Measurements from ENCODE around the gene LIN7A. TPM values are rescaled to one million over a fixed set of nuclear protein-coding genes. Genes with fewer than 3 reads are reported as not detected.

The LIN7A gene
- total RNA-seq, 1 experiment from 2014 or later, result not detected

DNA sequence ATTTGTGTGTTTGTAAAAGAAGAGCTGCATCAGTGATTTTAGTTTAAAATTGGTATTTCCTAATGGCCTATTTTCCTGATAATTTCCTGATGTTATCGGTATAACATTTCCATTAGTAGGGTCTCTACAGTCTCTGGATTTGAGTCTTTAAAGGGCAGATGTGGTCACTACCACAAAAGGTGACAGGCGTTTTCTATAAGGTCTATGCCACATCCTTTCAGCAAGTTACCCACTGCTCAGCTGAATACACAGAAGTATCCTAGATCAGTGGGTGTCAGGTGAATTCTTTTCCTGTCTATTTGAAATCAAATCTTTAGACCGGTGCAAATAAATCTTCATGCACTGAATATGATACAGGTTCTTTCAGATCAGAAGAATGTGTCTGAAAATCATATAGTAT, 90.2 kb downstream of the LIN7A start:
- in situ Hi-C loops (cut with HindIII; ENCODE audit: low pct_unique_long_range_greater_than_20kb, low sequenced_read_pairs), result no loop called here
- CTCF ChIA-PET, result no interaction called here

DNA sequence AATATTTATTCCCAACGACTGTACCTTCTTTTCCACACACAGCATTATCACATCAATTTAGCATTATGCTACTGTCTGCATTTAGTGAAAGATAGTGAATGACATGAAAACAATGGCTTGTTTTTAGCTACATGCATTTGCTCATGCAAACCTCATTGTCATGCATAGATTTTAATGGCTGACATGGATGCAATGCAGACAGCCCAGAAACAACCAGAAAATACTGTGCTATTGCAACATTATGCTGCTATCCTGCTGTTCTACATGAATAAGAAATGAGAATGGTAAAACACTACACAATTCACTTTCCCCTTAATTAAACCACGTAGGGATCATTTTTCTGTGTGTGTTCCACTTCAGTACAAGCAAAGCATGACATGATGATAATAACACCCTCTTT, 90.8 kb downstream of the LIN7A start:
- Histone ChIP-seq H3K4me1 (ENCODE audit: control insufficient read depth, insufficient read depth, low read length) (no peaks in the 10 kb centered on the region), H3K27me3 (ENCODE audit: control insufficient read depth, insufficient read depth, low read length) (no peaks in the 10 kb centered on the region), H3K9me3 (ENCODE audit: control insufficient read depth, insufficient read depth, low read depth, low read length) (no peaks in the 10 kb centered on the region), H3K4me3 (ENCODE audit: low read depth in 2 of 2, low read length in 2 of 2) (no peak overlapping the region), H3K27ac (ENCODE audit: low read length) (no peak overlapping the region), H3K36me3 (ENCODE audit: control insufficient read depth, insufficient read depth, low read length) (no peaks in the 10 kb centered on the region)
- TF ChIP-seq TCF7L2 (IDR thresholded peaks at IDR 0.05; ENCODE audit: low read depth, low read length) (no peak), SIN3A (IDR thresholded peaks at IDR 0.05; ENCODE audit: borderline replicate concordance, insufficient read depth, low read depth, low read length) (no peak), POLR2AphosphoS5 (IDR thresholded peaks at IDR 0.05; ENCODE audit: low read depth, low read length) (no peak)
- TF ChIP-seq, protein P1, sequence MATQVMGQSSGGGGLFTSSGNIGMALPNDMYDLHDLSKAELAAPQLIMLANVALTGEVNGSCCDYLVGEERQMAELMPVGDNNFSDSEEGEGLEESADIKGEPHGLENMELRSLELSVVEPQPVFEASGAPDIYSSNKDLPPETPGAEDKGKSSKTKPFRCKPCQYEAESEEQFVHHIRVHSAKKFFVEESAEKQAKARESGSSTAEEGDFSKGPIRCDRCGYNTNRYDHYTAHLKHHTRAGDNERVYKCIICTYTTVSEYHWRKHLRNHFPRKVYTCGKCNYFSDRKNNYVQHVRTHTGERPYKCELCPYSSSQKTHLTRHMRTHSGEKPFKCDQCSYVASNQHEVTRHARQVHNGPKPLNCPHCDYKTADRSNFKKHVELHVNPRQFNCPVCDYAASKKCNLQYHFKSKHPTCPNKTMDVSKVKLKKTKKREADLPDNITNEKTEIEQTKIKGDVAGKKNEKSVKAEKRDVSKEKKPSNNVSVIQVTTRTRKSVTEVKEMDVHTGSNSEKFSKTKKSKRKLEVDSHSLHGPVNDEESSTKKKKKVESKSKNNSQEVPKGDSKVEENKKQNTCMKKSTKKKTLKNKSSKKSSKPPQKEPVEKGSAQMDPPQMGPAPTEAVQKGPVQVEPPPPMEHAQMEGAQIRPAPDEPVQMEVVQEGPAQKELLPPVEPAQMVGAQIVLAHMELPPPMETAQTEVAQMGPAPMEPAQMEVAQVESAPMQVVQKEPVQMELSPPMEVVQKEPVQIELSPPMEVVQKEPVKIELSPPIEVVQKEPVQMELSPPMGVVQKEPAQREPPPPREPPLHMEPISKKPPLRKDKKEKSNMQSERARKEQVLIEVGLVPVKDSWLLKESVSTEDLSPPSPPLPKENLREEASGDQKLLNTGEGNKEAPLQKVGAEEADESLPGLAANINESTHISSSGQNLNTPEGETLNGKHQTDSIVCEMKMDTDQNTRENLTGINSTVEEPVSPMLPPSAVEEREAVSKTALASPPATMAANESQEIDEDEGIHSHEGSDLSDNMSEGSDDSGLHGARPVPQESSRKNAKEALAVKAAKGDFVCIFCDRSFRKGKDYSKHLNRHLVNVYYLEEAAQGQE (IDR thresholded peaks at IDR 0.05; ENCODE audit: insufficient read depth in 1 of 2, low read depth in 2 of 2, low read length in 1 of 2), result no peak
- TF ChIP-seq, protein P2, sequence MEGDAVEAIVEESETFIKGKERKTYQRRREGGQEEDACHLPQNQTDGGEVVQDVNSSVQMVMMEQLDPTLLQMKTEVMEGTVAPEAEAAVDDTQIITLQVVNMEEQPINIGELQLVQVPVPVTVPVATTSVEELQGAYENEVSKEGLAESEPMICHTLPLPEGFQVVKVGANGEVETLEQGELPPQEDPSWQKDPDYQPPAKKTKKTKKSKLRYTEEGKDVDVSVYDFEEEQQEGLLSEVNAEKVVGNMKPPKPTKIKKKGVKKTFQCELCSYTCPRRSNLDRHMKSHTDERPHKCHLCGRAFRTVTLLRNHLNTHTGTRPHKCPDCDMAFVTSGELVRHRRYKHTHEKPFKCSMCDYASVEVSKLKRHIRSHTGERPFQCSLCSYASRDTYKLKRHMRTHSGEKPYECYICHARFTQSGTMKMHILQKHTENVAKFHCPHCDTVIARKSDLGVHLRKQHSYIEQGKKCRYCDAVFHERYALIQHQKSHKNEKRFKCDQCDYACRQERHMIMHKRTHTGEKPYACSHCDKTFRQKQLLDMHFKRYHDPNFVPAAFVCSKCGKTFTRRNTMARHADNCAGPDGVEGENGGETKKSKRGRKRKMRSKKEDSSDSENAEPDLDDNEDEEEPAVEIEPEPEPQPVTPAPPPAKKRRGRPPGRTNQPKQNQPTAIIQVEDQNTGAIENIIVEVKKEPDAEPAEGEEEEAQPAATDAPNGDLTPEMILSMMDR (IDR thresholded peaks at IDR 0.05), result no peak
- no peak for ATAC-seq
- no peak for DNase-seq (ENCODE audit: low read depth, low spot score)
- intact Hi-C loops (cut with micrococcal nuclease; ENCODE audit: unreplicated experiment), result no loop called here
- in situ Hi-C loops (cut with HindIII; ENCODE audit: low pct_unique_long_range_greater_than_20kb, low sequenced_read_pairs), result no loop called here
- POLR2A ChIA-PET, result no interaction called here
- CTCF ChIA-PET, result no interaction called here
- BruUV-seq (replicated peaks), result no TSS peak

More for the DNA sequence above, 90.2 kb downstream of the LIN7A start:
- H3K9me3 ChIP-seq (ENCODE audit: control insufficient read depth, insufficient read depth, low read depth, low read length), result no peaks in the 10 kb centered on the region
- no peaks in the 10 kb centered on the region for H3K27me3 ChIP-seq (ENCODE audit: control insufficient read depth, insufficient read depth, low read length)
- BruUV-seq (replicated peaks), result no TSS peak
- no peak overlapping the region for H3K27ac ChIP-seq (ENCODE audit: low read length)
- no peaks in the 10 kb centered on the region for H3K4me1 ChIP-seq (ENCODE audit: control insufficient read depth, insufficient read depth, low read length)
- intact Hi-C loops (cut with micrococcal nuclease; ENCODE audit: unreplicated experiment), result no loop called here
- DNase-seq (ENCODE audit: low read depth, low spot score) (no peak), ATAC-seq (no peak)
- H3K36me3 ChIP-seq (ENCODE audit: control insufficient read depth, insufficient read depth, low read length), result no peaks in the 10 kb centered on the region
- H3K4me3 ChIP-seq (ENCODE audit: low read depth in 2 of 2, low read length in 2 of 2), result no peak overlapping the region
- POLR2A ChIA-PET, result no interaction called here
- TF ChIP-seq, protein P1 (IDR thresholded peaks at IDR 0.05; ENCODE audit: insufficient read depth in 1 of 2, low read depth in 2 of 2, low read length in 1 of 2), result no peak
- no peak for TF ChIP-seq TCF7L2 (IDR thresholded peaks at IDR 0.05; ENCODE audit: low read depth, low read length)
- TF ChIP-seq, protein P2 (IDR thresholded peaks at IDR 0.05), result no peak
- no peak for TF ChIP-seq SIN3A (IDR thresholded peaks at IDR 0.05; ENCODE audit: borderline replicate concordance, insufficient read depth, low read depth, low read length)
- no peak for TF ChIP-seq POLR2AphosphoS5 (IDR thresholded peaks at IDR 0.05; ENCODE audit: low read depth, low read length)

Measured in Panc1 (cell line).